NT2/D1 (cell line): ENCODE results near the gene CXCL12.

Experiments used
- SUZ12 ChIP-seq: IDR thresholded peaks from 2 replicates; pipeline ENCODE4 v1.6.1; 2011; ENCODE audit not compliant: insufficient read length, insufficient read depth; ENCODE audit errors: extremely low read depth
- YY1 ChIP-seq: IDR thresholded peaks from 2 replicates; pipeline ENCODE4 v1.6.1; 2011; ENCODE audit not compliant: insufficient read length, insufficient read depth
- ZNF274 ChIP-seq: IDR thresholded peaks from 2 replicates; pipeline ENCODE4 v1.6.1; 2011; ENCODE audit warnings: mild to moderate bottlenecking, low read depth, low read length

GRCh38 chr10:44333511-44333910, 51.4 kb downstream of the CXCL12 start:
- TF ChIP-seq SUZ12 = no peak
- TF ChIP-seq YY1 = no peak
- no peak for TF ChIP-seq ZNF274
